ENCODE data around the gene KCNC2. TPM values are rescaled to one million over a fixed set of nuclear protein-coding genes. Genes with fewer than 3 reads are reported as not detected.
"Not testable (repeated sequence)": the region's sequence is repeated elsewhere in the genome, so short reads cannot be mapped to it uniquely, and the experiment has no call there.

KCNC2 gene
- not detected for total RNA-seq

DNA sequence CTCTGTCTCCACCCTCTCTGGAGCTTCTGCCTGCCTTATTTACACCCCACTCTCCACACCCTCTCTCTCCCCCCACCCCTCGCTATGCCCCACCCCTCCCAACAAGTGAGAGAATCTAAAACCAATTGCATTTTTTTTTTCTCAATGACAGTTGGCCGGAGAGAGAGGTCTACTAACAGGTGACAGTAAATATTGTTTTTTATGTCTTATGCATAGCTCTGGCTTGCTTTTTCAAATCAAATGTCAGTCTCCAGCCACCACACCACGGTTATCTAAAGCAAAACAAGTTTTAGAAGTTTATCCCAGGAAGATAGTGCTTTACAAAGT is at the start of gene KCNC2:
Gene KCNC2 (minus strand): TSS at position 28 of the 327 bp plus-strand sequence.
- Mint-ChIP-seq H3K27ac (no peak within 1 kb of the TSS), H3K9me3 (peaks cover 8 to 18% of the 10 kb centered on the region in 2 donors), H3K36me3 (peaks cover 16 to 20% of the 10 kb centered on the region in 2 donors)
- DNase-seq (ENCODE audit: low spot score in 2 of 2) (no peak), ATAC-seq (no peak)

DNA sequence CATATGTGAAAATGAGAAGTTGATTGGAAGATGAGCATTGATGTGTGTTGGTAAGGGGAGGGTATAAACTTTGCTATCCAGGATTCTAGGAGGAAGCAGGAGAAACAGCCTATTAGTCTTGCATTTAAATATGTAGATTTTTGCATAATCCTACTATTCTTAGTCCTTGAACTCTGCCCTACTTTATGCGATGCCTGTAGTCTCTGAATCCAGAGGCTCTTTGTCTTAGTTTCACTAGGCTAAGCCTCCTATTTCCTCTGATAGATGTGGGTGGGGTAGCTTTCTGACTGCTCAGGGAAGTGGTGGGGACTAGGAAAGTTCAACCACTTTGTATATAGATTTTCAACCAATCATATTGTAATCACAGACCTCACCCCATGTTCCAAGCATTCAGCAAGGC is 49.5 kb upstream of the KCNC2 start:
- no peak overlapping the region for H3K27ac Mint-ChIP-seq
- no peak for ATAC-seq
- H3K36me3 Mint-ChIP-seq, result no peaks in the 10 kb centered on the region
- no peak for DNase-seq (ENCODE audit: low spot score in 2 of 2)
- H3K9me3 Mint-ChIP-seq, result no peaks in the 10 kb centered on the region

DNA sequence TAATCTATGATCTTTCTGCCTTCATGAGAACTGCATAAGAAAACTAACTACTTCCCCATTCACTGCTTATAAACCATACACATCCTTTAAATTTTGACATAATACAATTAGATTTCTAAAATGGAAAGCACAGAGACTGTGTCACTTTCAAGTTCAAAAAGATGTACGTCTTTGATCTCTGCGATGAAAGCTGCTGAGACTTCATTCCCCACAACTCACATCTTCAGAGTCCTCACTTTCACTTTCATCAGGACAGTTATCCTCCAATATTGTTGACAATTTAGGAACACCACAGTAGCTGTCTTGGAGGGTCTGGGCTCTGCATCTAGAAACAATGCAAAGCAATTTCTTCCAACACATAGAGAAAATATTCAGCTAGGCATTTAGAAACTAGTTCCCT is 47.9 kb upstream of the KCNC2 start:
- no peaks in the 10 kb centered on the region for H3K36me3 Mint-ChIP-seq
- ATAC-seq (peak; percentile 60 to 69), DNase-seq (ENCODE audit: low spot score in 2 of 2) (no peak)
- H3K27ac Mint-ChIP-seq, result peak overlapping the region in 1 of 2 donors; percentile 63
- no peaks in the 10 kb centered on the region for H3K9me3 Mint-ChIP-seq

DNA sequence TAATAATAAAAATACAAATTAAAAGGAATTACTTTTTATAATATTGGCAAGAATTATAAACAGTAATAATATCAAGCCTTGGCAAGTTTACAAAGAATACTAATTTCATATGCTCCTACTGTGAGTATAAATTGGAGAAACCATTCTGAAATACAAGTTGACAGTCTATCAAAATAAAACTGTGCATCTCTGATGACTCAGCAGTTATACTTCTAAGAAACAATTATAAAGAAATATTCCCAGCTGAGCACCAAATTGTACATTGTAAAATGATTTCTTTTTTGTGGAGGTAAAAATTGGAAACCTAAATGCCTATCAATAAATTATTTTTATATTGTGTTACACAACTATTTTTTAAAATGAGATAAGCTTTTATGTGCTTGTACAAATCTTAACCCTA is 35.5 kb upstream of the KCNC2 start:
- ATAC-seq (no peak), DNase-seq (ENCODE audit: low spot score in 2 of 2) (no peak)
- Mint-ChIP-seq H3K9me3 (peaks cover 4 to 6% of the 10 kb centered on the region in 2 donors), H3K27ac (no peak overlapping the region), H3K36me3 (peaks cover 0 to 6% of the 10 kb centered on the region in 2 donors)

DNA sequence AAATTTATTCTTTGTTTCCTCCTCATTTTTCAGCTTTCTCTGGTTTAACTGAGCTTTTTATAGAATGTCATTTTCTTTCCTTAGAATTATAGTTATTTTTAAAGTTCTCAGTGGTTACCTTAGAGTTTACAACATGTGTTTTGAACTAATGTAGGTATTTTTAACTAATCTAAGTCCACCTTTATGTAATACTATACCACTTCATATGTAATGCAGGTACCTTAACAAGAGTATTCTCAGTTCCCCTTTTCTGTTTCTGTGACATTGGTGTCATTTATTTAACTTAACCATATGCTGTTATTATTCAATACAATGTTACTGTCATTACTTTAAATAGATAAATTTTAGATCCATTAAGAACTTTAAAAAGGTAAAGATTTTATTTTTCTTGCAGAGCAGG is 30.3 kb upstream of the KCNC2 start:
- peaks cover 0 to 6% of the 10 kb centered on the region in 2 donors for H3K36me3 Mint-ChIP-seq
- H3K27ac Mint-ChIP-seq, result no peak overlapping the region
- DNase-seq (ENCODE audit: low spot score in 2 of 2) (no peak), ATAC-seq (no peak)
- H3K9me3 Mint-ChIP-seq, result peaks cover 4 to 6% of the 10 kb centered on the region in 2 donors

DNA sequence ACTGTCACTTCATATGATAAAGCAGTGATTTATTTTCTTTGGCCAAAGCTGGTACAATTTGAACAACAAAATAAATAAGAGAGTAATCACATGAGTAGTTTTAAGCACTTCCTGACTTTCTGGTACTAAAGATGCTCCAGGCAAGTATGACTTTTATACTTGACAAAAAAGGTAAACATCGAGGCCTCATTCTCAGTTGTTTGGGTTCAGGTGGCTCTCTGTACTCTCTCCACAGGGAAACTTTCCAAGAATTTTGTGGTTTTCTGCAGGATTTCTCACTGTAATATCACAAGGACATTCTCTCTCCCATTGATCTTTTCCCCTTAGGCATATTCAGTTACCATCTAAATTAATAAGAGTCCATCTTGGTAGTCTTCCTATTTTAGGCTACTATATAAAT is 26.6 kb upstream of the KCNC2 start:
- Mint-ChIP-seq H3K36me3 (peaks cover 0 to 6% of the 10 kb centered on the region in 2 donors), H3K27ac (no peak overlapping the region), H3K9me3 (peaks cover 6 to 8% of the 10 kb centered on the region in 2 donors)
- DNase-seq (ENCODE audit: low spot score in 2 of 2) (no peak), ATAC-seq (no peak)

DNA sequence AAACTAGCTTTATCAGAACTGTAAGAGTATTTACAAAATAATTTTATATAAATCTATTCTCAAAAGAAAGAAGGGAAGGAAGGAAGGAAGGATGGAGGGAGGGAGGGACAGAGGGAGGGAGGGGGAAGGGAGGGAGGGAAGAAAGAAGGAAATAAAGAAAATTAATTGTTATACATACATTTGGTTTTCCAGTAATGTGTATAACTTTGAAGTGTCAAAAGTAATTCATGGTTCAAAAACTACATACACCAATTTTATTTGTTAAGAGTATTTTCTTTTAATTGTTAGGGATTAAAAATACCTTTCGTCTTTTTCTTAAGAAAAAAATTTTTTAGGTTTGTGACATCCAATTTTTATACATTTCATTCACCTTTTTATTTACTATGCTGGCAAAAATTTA is 17.5 kb upstream of the KCNC2 start:
- Mint-ChIP-seq H3K36me3 (peaks cover 0 to under 1% of the 10 kb centered on the region in 2 donors), H3K27ac (no peak overlapping the region), H3K9me3 (peaks cover 6 to 10% of the 10 kb centered on the region in 2 donors)
- no peak for ATAC-seq
- no peak for DNase-seq (ENCODE audit: low spot score in 2 of 2)

DNA sequence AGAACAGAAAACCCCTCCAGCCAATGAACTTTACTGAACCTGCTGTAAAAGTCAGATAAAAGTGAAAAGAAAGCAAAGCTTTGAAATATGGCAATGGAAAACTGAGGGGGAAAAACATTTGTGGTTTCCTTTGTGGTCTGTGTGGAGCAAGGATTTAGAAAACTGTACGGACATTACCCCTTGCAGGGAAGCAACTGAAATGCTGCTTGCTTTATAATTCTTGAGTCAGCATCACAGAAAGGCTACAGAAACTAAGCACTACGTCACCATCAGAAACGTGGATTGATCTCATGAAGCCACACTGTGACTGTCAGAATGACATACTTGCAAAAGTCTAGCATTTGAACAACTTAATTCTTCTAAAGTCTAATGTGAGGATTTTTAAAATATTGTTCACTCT is 2.4 kb upstream of the KCNC2 start:
- Mint-ChIP-seq H3K27ac (no peak overlapping the region), H3K36me3 (peaks cover 9 to 14% of the 10 kb centered on the region in 2 donors), H3K9me3 (peaks cover 4 to 14% of the 10 kb centered on the region in 2 donors)
- no peak for DNase-seq (ENCODE audit: low spot score in 2 of 2)
- ATAC-seq, result no peak

DNA sequence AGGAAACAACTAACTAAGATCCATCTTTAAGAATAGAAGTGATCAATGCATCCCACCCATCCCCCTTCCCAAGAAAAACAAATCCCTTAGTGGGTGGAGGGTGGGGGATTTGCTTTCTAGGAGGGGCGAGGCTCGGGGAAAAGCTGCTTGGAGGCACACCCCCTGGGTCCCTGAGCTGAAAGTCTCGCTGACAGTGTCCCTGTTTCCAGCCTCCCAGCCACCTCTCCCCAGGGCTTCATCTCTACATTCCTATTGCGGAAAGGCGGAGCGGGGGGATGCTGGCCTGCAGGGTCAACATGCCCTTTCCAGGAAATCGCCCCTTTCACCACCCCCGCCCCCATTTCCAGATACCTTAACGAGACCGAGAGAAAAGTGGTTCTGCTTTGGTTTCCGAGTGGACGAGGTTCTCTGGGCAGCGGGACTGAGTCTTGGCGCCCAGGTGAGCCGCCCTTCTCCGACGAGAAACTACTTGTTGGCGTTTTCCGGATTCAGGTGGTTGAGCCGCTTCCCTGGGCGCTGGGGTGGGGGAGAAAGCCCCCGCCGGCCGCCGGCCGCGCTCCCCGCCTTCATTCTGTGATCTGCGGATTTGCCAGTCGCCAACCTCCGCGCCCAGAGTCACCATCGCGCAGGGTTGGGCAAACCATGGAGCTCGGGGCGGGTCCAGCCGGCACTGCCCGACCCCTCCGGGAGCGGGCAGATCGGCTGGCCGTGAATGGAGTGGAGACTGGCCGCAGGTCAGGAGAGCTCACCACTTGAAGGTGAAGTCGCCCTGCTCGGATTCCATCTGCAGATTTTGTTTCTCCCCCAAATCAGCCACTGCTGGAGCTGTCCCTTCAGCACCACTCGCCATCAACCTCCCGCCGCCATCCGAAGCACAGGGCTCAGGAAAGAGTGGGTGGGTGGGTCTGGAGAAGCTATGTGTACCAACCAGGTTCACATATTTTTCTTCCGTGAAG is 505 bp downstream of the KCNC2 start:
- ATAC-seq (peak in 1 of 2 donors; percentile 26), DNase-seq (ENCODE audit: low spot score in 2 of 2) (peak in 1 of 2 donors; percentile 21)
- peaks cover 16 to 20% of the 10 kb centered on the region in 2 donors for H3K36me3 Mint-ChIP-seq
- peaks cover 8 to 18% of the 10 kb centered on the region in 2 donors for H3K9me3 Mint-ChIP-seq
- H3K27ac Mint-ChIP-seq, result no peak overlapping the region

DNA sequence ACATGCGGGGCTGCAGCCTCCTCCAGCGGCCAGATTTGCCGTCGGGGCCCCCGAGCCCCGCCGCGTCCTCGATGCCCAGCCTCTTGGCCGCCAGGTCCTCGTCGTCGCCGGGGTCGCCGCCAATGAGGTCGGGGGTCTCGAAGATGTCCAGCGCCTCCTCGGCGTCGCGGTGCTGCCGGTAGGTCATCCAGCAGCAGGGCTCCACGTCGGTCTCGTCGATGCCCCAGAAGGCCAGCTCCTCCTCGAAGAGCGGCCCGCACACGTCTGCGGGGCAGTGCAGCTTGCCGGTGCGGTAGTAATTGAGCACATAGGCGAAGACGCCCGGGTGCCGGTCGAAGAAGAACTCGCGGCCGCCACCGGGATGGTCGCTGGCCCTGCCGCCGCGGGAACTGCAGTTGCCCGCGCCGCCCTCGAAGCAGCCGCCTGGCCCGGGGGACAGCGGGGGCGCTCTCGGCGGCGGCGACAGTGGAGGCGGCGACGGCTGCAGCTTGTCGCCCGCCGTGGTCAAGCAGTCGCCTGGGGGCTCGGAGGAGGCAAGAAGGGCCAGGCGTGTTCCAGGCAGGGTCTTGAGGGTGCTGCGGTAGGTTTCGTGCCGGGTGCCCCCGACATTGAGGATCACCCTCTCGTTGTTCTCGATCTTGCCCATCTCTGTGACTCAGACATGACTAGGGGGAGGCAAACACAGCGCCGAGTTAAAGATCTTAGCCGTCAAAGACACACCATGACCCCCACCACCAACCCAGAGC is 2.1 kb downstream of the KCNC2 start:
- ATAC-seq (no peak), DNase-seq (ENCODE audit: low spot score in 2 of 2) (no peak)
- H3K36me3 Mint-ChIP-seq, result peaks cover 16 to 20% of the 10 kb centered on the region in 2 donors
- no peak overlapping the region for H3K27ac Mint-ChIP-seq
- peaks cover 8 to 18% of the 10 kb centered on the region in 2 donors for H3K9me3 Mint-ChIP-seq

DNA sequence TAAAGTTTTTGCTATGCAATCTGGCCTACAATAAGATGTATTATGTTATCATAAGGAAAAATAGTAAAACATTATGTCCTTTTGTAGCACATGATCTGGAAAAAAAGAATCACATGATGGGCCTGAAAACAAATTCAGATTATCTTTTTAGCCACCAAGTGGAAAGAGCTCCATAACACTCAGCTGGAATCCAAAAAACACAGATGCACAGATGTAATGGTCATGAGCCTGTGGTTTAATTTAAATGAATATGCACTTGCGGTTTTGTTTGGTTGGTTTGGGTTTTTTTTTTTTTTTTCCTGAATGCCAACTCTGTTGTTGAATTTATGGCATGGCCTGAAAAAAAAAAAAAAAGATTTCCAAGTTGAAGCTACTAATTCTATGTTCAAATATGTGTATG is 4.1 kb downstream of the KCNC2 start:
- DNase-seq (ENCODE audit: low spot score in 2 of 2), result no peak
- Mint-ChIP-seq H3K27ac (no peak overlapping the region), H3K36me3 (peaks cover 16 to 18% of the 10 kb centered on the region in 2 donors), H3K9me3 (peaks cover 7 to 11% of the 10 kb centered on the region in 2 donors)
- ATAC-seq, result no peak

DNA sequence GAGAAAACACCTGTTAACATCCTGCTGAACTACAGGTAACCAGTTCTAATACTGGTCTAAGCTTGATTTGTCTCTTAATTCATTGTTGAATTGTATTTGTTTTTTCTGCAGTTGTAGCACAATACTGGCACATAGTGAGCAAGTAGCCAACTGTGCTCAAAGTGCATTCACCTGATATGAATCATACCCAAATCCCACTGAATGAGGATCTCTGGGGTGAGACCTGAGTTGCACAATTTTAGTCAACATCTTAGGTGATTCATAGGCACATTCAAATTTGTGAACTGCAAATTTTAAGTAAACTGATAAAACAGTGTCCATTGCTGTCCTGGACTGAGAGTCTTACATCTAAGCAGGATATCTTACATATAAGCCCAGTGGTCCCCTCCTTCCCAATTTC is 12.8 kb downstream of the KCNC2 start:
- Mint-ChIP-seq H3K9me3 (no peaks in the 10 kb centered on the region), H3K27ac (no peak overlapping the region), H3K36me3 (no peaks in the 10 kb centered on the region)
- ATAC-seq, result peak in 1 of 2 donors; percentile 41
- no peak for DNase-seq (ENCODE audit: low spot score in 2 of 2)

DNA sequence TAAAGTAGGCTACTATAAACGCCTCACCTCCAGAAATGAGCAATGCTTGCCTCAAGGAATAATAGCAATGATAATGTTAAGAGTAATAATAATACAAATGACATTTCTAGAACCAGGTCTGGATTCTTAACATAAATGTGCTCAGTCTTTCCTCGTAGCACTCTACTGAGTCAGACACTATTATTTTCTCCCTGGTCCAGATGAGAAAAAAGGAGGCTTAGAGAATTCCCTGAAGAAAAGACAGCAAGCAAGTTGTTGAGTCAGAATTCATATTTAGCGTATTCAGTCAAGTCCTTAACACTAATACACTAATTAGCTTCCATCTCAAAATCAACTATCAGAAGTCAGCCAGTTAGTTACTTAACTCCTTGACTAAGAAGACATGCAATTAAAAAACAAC is 13.2 kb downstream of the KCNC2 start:
- Mint-ChIP-seq H3K36me3 (no peaks in the 10 kb centered on the region), H3K27ac (no peak overlapping the region), H3K9me3 (no peaks in the 10 kb centered on the region)
- ATAC-seq, result no peak
- no peak for DNase-seq (ENCODE audit: low spot score in 2 of 2)

DNA sequence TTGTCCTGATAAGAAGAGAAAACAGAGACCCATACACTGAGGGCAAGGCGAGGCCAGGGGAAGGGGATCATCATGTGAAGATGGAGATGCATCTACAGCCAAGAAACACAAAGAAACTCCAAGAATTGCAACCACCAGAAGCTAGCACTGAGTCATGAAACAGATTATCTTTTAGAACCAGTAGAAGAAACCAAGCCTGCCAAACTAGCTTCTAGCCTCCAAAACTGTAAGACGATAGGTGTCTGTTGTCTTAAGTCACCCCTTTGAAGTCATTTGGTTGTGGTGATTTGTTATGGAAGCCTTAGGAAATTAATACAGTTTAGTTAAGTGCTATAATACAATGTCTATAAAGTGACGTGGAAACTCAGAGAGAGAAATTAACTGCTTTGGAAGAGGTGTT is 15.4 kb downstream of the KCNC2 start:
- no peak overlapping the region for H3K27ac Mint-ChIP-seq
- H3K9me3 Mint-ChIP-seq, result no peaks in the 10 kb centered on the region
- DNase-seq (ENCODE audit: low spot score in 2 of 2) (no peak), ATAC-seq (no peak)
- H3K36me3 Mint-ChIP-seq, result no peaks in the 10 kb centered on the region

DNA sequence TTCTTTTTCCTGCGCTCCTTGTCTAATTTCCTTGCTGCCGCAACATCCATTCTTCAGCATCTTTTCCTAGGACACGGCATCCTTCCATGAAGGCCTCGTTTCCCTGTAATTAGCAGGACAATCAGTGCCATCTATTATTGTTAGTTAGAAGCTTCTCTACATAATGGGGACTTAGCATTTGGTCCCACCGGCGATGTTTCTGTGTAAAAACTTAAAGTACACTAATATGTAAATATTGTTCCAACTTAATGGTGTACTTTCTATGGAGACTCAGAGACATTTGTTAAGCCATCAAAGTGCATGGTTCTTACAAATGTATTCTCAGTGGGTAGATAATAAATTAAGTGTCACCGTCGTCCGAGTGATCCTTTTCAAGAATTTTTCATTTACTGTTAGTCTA is 17.4 kb downstream of the KCNC2 start:
- no peak for ATAC-seq
- DNase-seq (ENCODE audit: low spot score in 2 of 2), result no peak
- H3K9me3 Mint-ChIP-seq, result no peaks in the 10 kb centered on the region
- no peaks in the 10 kb centered on the region for H3K36me3 Mint-ChIP-seq
- no peak overlapping the region for H3K27ac Mint-ChIP-seq

DNA sequence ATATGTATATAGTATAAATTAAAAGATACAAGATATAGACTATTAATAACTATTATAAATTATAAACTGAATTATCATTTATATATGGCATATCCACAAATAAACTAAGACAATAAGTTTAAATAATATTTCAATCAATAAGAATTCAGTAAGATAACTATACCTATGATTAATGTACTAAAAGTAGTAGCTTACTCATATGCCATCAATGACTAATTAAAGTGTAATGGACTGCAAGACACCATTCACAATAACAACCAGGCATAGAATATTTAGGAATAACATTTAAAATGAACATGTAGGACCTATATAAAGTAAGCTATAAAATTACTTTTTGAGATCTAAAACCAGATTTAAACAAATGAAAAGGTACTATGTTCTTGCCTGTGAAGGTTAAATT is 18.8 kb downstream of the KCNC2 start:
- H3K36me3 Mint-ChIP-seq, result no peaks in the 10 kb centered on the region
- DNase-seq (ENCODE audit: low spot score in 2 of 2) (no peak), ATAC-seq (no peak)
- no peaks in the 10 kb centered on the region for H3K9me3 Mint-ChIP-seq
- no peak overlapping the region for H3K27ac Mint-ChIP-seq

DNA sequence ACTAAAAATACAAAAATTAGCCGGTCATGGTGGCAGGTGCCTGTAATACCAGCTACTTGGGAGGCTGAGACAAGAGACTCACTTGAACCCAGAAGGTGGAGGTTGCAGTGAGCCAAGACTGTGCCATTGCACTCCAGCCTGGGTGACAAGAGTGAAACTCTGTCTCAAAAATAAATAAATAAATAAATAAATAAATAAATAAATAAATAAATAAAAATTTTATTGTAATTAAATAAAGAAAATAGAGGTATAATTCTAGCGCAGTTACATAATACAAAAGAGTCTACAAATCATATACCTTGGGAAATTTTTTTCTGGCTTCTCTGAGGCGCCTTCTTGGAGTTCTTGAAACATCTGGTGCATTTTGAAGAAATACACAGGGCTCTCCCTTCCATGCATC is 23.8 kb downstream of the KCNC2 start:
- ATAC-seq; DNase-seq (ENCODE audit: low spot score in 2 of 2); H3K27ac Mint-ChIP-seq; H3K36me3 Mint-ChIP-seq; H3K9me3 Mint-ChIP-seq: not testable (repeated sequence)

All from activated naive CD4-positive, alpha-beta T cell treated with anti-CD3 and anti-CD28 coated beads, Interleukin-2, amount 50 U/mL, for 72 hours (primary cell).